Hepatocyte (in vitro differentiated cells): ENCODE data around the gene PHYKPL. TPM values are rescaled to one million over a fixed set of nuclear protein-coding genes. Genes with fewer than 3 reads are reported as not detected.

Experiments
- DNase-seq: peaks from one replicate; pipeline ENCODE4 v3.0.0-alpha.2; 2016; ENCODE audit warnings: low spot score
- H2AFZ ChIP-seq: fragments of 200-600 bp; sonication (generic); 2 replicates; pipeline ENCODE4 v1.6.0; 2016; ENCODE audit warnings: antibody characterized with exemption, mild to moderate bottlenecking
- H3K27ac ChIP-seq: fragments of 200-600 bp; sonication (generic); 2 replicates; pipeline ENCODE4 v1.5.1; 2016; ENCODE audit warnings: mild to moderate bottlenecking
- H3K27me3 ChIP-seq: fragments of 200-600 bp; sonication (generic); 2 replicates; pipeline ENCODE4 v1.6.1; 2016
- H3K36me3 ChIP-seq: fragments of 200-600 bp; sonication (generic); replicated peaks from 2 replicates; pipeline ENCODE4 v1.5.1; 2016; ENCODE audit warnings: low read depth; ENCODE audit not compliant: insufficient read depth
- H3K4me1 ChIP-seq: fragments of 200-600 bp; sonication (generic); 2 replicates; pipeline ENCODE4 v1.5.1; 2016; ENCODE audit warnings: mild to moderate bottlenecking, moderate library complexity; ENCODE audit not compliant: insufficient read depth
- H3K4me2 ChIP-seq: fragments of 200-600 bp; sonication (generic); 2 replicates; pipeline ENCODE4 v1.6.0; 2016
- H3K4me3 ChIP-seq: fragments of 200-600 bp; sonication (generic); 2 replicates; pipeline ENCODE4 v1.5.1; 2016; ENCODE audit warnings: mild to moderate bottlenecking
- H3K79me2 ChIP-seq: fragments of 200-600 bp; sonication (generic); 2 replicates; pipeline ENCODE4 v1.6.0; 2017; ENCODE audit warnings: mild to moderate bottlenecking
- H3K9me2 ChIP-seq: fragments of 200-600 bp; sonication (generic); replicated peaks from 2 replicates; pipeline ENCODE4 v1.6.0; 2017; ENCODE audit warnings: mild to moderate bottlenecking; ENCODE audit not compliant: insufficient read depth
- H3K9me3 ChIP-seq: fragments of 200-600 bp; sonication (generic); 2 replicates; pipeline ENCODE4 v1.5.1; 2016; ENCODE audit warnings: low read depth, mild to moderate bottlenecking
- H4K20me1 ChIP-seq: fragments of 200-600 bp; sonication (generic); 2 replicates; pipeline ENCODE4 v1.6.0; 2016; ENCODE audit warnings: mild to moderate bottlenecking; ENCODE audit not compliant: insufficient read depth, poor library complexity, severe bottlenecking
- CTCF ChIP-seq: fragments of 200-600 bp; sonication (generic); IDR thresholded peaks from 2 replicates; pipeline ENCODE4 v1.5.1; 2016; ENCODE audit warnings: antibody characterized with exemption, mild to moderate bottlenecking; ENCODE audit not compliant: poor library complexity
- EZH2 ChIP-seq: fragments of 200-600 bp; sonication (generic); IDR thresholded peaks from 2 replicates; pipeline ENCODE4 v1.6.1; 2016; ENCODE audit warnings: antibody characterized with exemption, mild to moderate bottlenecking, borderline replicate concordance
- EZH2phosphoT487 ChIP-seq: fragments of 200-600 bp; sonication (generic); IDR thresholded peaks from one replicate; pipeline ENCODE4 v1.6.1; 2018; ENCODE audit warnings: antibody characterized with exemption, mild to moderate bottlenecking, low read depth, moderate library complexity; ENCODE audit not compliant: unreplicated experiment, severe bottlenecking
- WGBS: methylation state at CpG from one replicate; pipeline ENCODE4 v1.1.6; 2016; ENCODE audit warnings: low lambda C conversion rate; ENCODE audit errors: missing lambda C conversion rate; 5-methylcytosine and 5-hydroxymethylcytosine counted together
- polyA plus RNA-seq: library from polyadenylated mRNA; unstranded; fragments of >200 nt; fragmentation: Nextera tagmentation; extraction: Ambion mirVana; gene quantifications from 2 replicates; pipeline ENCODE4 v1.2.1, GENCODE V29; 2016
- total RNA-seq: library from RNA; depleted of rRNA; stranded (reverse); fragments of >200 nt; gene quantifications from 2 replicates; pipeline ENCODE4 v1.2.3, GENCODE V29; 2014

The PHYKPL gene
- total and polyA plus RNA-seq, 2 experiments from 2014 or later = 40.3 to 60.0 TPM

- H3K4me3 ChIP-seq = no peak overlapping the region
- H3K4me1 ChIP-seq = peaks cover 18% of the 10 kb centered on the region
- H3K9me2 ChIP-seq = no peaks in the 10 kb centered on the region
- H3K79me2 ChIP-seq = peaks cover 5% of the 10 kb centered on the region
- no peaks in the 10 kb centered on the region for H3K36me3 ChIP-seq
- 72% methylated on average over 8 of the region's 8 CpGs for WGBS
- peaks cover 29% of the 10 kb centered on the region for H4K20me1 ChIP-seq
- H3K27ac ChIP-seq = peak overlapping the region; percentile 63
- no peaks in the 10 kb centered on the region for H3K27me3 ChIP-seq
- no peak for TF ChIP-seq EZH2
- TF ChIP-seq CTCF = no peak
- no peak for TF ChIP-seq EZH2phosphoT487
- peak; percentile 58 for DNase-seq
- peak overlapping the region; percentile 39 for H3K4me2 ChIP-seq
- no peak overlapping the region for H2AFZ ChIP-seq
- no peaks in the 10 kb centered on the region for H3K9me3 ChIP-seq
Observed at GRCh38 chr5:178213748-178214151, 18.9 kb downstream of the PHYKPL start.

GRCh38 chr5:178213003-178213461 lies 19.6 kb downstream of the PHYKPL start:
- H3K27me3 ChIP-seq = no peaks in the 10 kb centered on the region
- no peak overlapping the region for H3K4me2 ChIP-seq
- no peak overlapping the region for H3K4me3 ChIP-seq
- H3K27ac ChIP-seq = peak overlapping the region; percentile 63
- H2AFZ ChIP-seq = no peak overlapping the region
- peaks cover 33% of the 10 kb centered on the region for H4K20me1 ChIP-seq
- DNase-seq = no peak
- H3K9me2 ChIP-seq = no peaks in the 10 kb centered on the region
- H3K36me3 ChIP-seq = no peaks in the 10 kb centered on the region
- H3K79me2 ChIP-seq = peaks cover 12% of the 10 kb centered on the region
- TF ChIP-seq EZH2 = no peak
- TF ChIP-seq CTCF = no peak
- no peak for TF ChIP-seq EZH2phosphoT487
- no peaks in the 10 kb centered on the region for H3K9me3 ChIP-seq
- WGBS = 64% methylated on average over 4 of the region's 4 CpGs
- H3K4me1 ChIP-seq = peaks cover 19% of the 10 kb centered on the region

- no peak overlapping the region for H2AFZ ChIP-seq
- TF ChIP-seq CTCF (no peak), EZH2phosphoT487 (no peak), EZH2 (no peak)
- no peak for DNase-seq
- WGBS = 93% methylated on average over 3 of the region's 3 CpGs
- H3K4me2 ChIP-seq = no peak overlapping the region
- no peaks in the 10 kb centered on the region for H3K9me3 ChIP-seq
- peaks cover 25% of the 10 kb centered on the region for H3K4me1 ChIP-seq
- H3K27ac ChIP-seq = peak overlapping the region; percentile 63
- peaks cover 39% of the 10 kb centered on the region for H4K20me1 ChIP-seq
- H3K9me2 ChIP-seq = no peaks in the 10 kb centered on the region
- peaks cover 17% of the 10 kb centered on the region for H3K79me2 ChIP-seq
- H3K27me3 ChIP-seq = no peaks in the 10 kb centered on the region
- no peak overlapping the region for H3K4me3 ChIP-seq
- H3K36me3 ChIP-seq = no peaks in the 10 kb centered on the region
Observed at GRCh38 chr5:178212241-178213002, 20.2 kb downstream of the PHYKPL start.
